ENCODE data around the gene TMEM72. TPM values are rescaled to one million over a fixed set of nuclear protein-coding genes. Genes with fewer than 3 reads are reported as not detected.

Gene TMEM72
- total and polyA plus RNA-seq, 3 experiments from 2014 or later = not detected

- Mint-ChIP-seq H3K27me3 (peaks cover 0 to 24% of the 10 kb centered on the region in 2 donors), H3K9me3 (no peaks in the 10 kb centered on the region), H3K36me3 (no peaks in the 10 kb centered on the region), H3K27ac (no peak overlapping the region), H3K4me3 (no peak overlapping the region), H3K4me1 (no peaks in the 10 kb centered on the region)
- ChIA-PET CTCF (no interaction called here), POLR2A (no interaction called here)
- Histone ChIP-seq H3K27ac (ENCODE audit: low read depth, low read length) (no peak overlapping the region), H3K27me3 (ENCODE audit: insufficient read depth, low read length, poor library complexity, severe bottlenecking) (no peaks in the 10 kb centered on the region), H3K36me3 (ENCODE audit: insufficient read depth, low read length) (no peaks in the 10 kb centered on the region), H3K4me1 (ENCODE audit: insufficient read depth, low read length) (no peaks in the 10 kb centered on the region), H3K4me3 (ENCODE audit: low read length) (no peak overlapping the region), H3K9me3 (ENCODE audit: low read length) (no peaks in the 10 kb centered on the region)
- DNase-seq = no peak
These were observed 4.7 kb upstream of the TMEM72 start for GRCh38 chr10:44906486-44906885.

GRCh38 chr10:44907556-44907955, 3.6 kb upstream of the TMEM72 start:
- peaks cover 0 to 18% of the 10 kb centered on the region in 2 donors for H3K27me3 Mint-ChIP-seq
- ChIA-PET POLR2A (no interaction called here), CTCF (no interaction called here)
- H3K9me3 Mint-ChIP-seq = no peaks in the 10 kb centered on the region
- Histone ChIP-seq H3K4me3 (ENCODE audit: low read length) (no peak overlapping the region), H3K4me1 (ENCODE audit: insufficient read depth, low read length) (no peaks in the 10 kb centered on the region), H3K27me3 (ENCODE audit: insufficient read depth, low read length, poor library complexity, severe bottlenecking) (no peaks in the 10 kb centered on the region), H3K27ac (ENCODE audit: low read depth, low read length) (no peak overlapping the region), H3K36me3 (ENCODE audit: insufficient read depth, low read length) (no peaks in the 10 kb centered on the region), H3K9me3 (ENCODE audit: low read length) (no peaks in the 10 kb centered on the region)
- no peak overlapping the region for H3K27ac Mint-ChIP-seq
- no peak for DNase-seq
- H3K4me3 Mint-ChIP-seq = no peak overlapping the region
- no peaks in the 10 kb centered on the region for H3K36me3 Mint-ChIP-seq
- H3K4me1 Mint-ChIP-seq = no peaks in the 10 kb centered on the region

- CTCF ChIA-PET = no interaction called here
- Histone ChIP-seq H3K36me3 (ENCODE audit: insufficient read depth, low read length) (no peaks in the 10 kb centered on the region), H3K4me3 (ENCODE audit: low read length) (no peak overlapping the region), H3K27ac (ENCODE audit: low read depth, low read length) (no peak overlapping the region), H3K4me1 (ENCODE audit: insufficient read depth, low read length) (peaks cover 6% of the 10 kb centered on the region), H3K27me3 (ENCODE audit: insufficient read depth, low read length, poor library complexity, severe bottlenecking) (no peaks in the 10 kb centered on the region), H3K9me3 (ENCODE audit: low read length) (no peaks in the 10 kb centered on the region)
- Mint-ChIP-seq H3K9me3 (no peaks in the 10 kb centered on the region), H3K4me3 (no peak overlapping the region), H3K36me3 (no peaks in the 10 kb centered on the region), H3K4me1 (peaks cover 2 to 4% (median 3%) of the 10 kb centered on the region in 3 donors), H3K27ac (no peak overlapping the region), H3K27me3 (peaks cover 0 to 17% of the 10 kb centered on the region in 2 donors)
- DNase-seq = no peak
- POLR2A ChIA-PET = no interaction called here
These were observed 2.9 kb upstream of the TMEM72 start for GRCh38 chr10:44908066-44908749.

GRCh38 chr10:44908936-44909630, 2.1 kb upstream of the TMEM72 start:
- H3K27me3 Mint-ChIP-seq = peaks cover 0 to 17% of the 10 kb centered on the region in 2 donors
- DNase-seq = no peak
- no peaks in the 10 kb centered on the region for H3K9me3 Mint-ChIP-seq
- H3K27me3 ChIP-seq (ENCODE audit: insufficient read depth, low read length, poor library complexity, severe bottlenecking) = no peaks in the 10 kb centered on the region
- peak overlapping the region in 1 of 8 donors; percentile 28 for H3K27ac Mint-ChIP-seq
- H3K4me1 Mint-ChIP-seq = peaks cover 11 to 13% (median 12%) of the 10 kb centered on the region in 3 donors
- no peak overlapping the region for H3K27ac ChIP-seq (ENCODE audit: low read depth, low read length)
- H3K9me3 ChIP-seq (ENCODE audit: low read length) = no peaks in the 10 kb centered on the region
- ChIA-PET CTCF (no interaction called here), POLR2A (no interaction called here)
- peaks cover 14% of the 10 kb centered on the region for H3K4me1 ChIP-seq (ENCODE audit: insufficient read depth, low read length)
- no peak overlapping the region for H3K4me3 ChIP-seq (ENCODE audit: low read length)
- H3K36me3 ChIP-seq (ENCODE audit: insufficient read depth, low read length) = no peaks in the 10 kb centered on the region
- no peaks in the 10 kb centered on the region for H3K36me3 Mint-ChIP-seq
- H3K4me3 Mint-ChIP-seq = no peak overlapping the region

DNA sequence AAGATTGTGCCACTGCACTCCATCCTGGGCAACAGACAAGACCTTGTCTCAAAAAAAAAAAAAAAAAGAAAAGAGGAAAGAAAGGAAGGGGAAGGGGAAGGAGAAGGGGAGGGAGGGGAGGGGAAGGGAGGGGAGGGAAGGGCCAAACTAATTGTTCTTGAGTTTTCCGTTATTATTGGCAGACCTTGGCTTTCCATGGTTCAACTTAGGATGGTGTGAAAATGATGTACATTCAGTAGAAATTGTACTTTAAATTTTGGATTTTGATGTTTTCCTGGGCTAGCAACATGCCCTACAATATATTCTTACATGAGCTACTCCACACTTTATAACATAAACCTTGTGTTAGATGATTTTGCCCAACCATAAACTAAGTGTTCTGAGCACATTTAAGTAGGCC, 1.2 kb upstream of the TMEM72 start:
- POLR2A ChIA-PET = no interaction called here
- Mint-ChIP-seq H3K4me3 (no peak overlapping the region), H3K27me3 (peaks cover 0 to 17% of the 10 kb centered on the region in 2 donors), H3K4me1 (peaks cover 11 to 16% (median 14%) of the 10 kb centered on the region in 3 donors), H3K9me3 (no peaks in the 10 kb centered on the region), H3K27ac (no peak overlapping the region), H3K36me3 (no peaks in the 10 kb centered on the region)
- Histone ChIP-seq H3K4me3 (ENCODE audit: low read length) (no peak overlapping the region), H3K4me1 (ENCODE audit: insufficient read depth, low read length) (peaks cover 17% of the 10 kb centered on the region), H3K27ac (ENCODE audit: low read depth, low read length) (no peak overlapping the region), H3K36me3 (ENCODE audit: insufficient read depth, low read length) (no peaks in the 10 kb centered on the region), H3K9me3 (ENCODE audit: low read length) (no peaks in the 10 kb centered on the region), H3K27me3 (ENCODE audit: insufficient read depth, low read length, poor library complexity, severe bottlenecking) (no peaks in the 10 kb centered on the region)
- CTCF ChIA-PET = no interaction called here
- no peak for DNase-seq

GRCh38 chr10:44910602-44911001, 535 bp upstream of the TMEM72 start:
- Mint-ChIP-seq H3K27me3 (peaks cover 0 to 17% of the 10 kb centered on the region in 2 donors), H3K4me1 (peaks cover 11 to 16% (median 14%) of the 10 kb centered on the region in 3 donors), H3K27ac (no peak overlapping the region), H3K36me3 (no peaks in the 10 kb centered on the region), H3K9me3 (no peaks in the 10 kb centered on the region), H3K4me3 (no peak overlapping the region)
- no peak for DNase-seq
- Histone ChIP-seq H3K4me1 (ENCODE audit: insufficient read depth, low read length) (peaks cover 17% of the 10 kb centered on the region), H3K36me3 (ENCODE audit: insufficient read depth, low read length) (no peaks in the 10 kb centered on the region), H3K4me3 (ENCODE audit: low read length) (no peak overlapping the region), H3K27ac (ENCODE audit: low read depth, low read length) (no peak overlapping the region), H3K27me3 (ENCODE audit: insufficient read depth, low read length, poor library complexity, severe bottlenecking) (no peaks in the 10 kb centered on the region), H3K9me3 (ENCODE audit: low read length) (no peaks in the 10 kb centered on the region)
- ChIA-PET POLR2A (no interaction called here), CTCF (no interaction called here)

- H3K4me1 Mint-ChIP-seq = peaks cover 11 to 16% (median 14%) of the 10 kb centered on the region in 3 donors
- Histone ChIP-seq H3K9me3 (ENCODE audit: low read length) (no peaks in the 10 kb centered on the region), H3K36me3 (ENCODE audit: insufficient read depth, low read length) (no peaks in the 10 kb centered on the region), H3K4me3 (ENCODE audit: low read length) (no peak overlapping the region), H3K27me3 (ENCODE audit: insufficient read depth, low read length, poor library complexity, severe bottlenecking) (no peaks in the 10 kb centered on the region), H3K4me1 (ENCODE audit: insufficient read depth, low read length) (peaks cover 17% of the 10 kb centered on the region), H3K27ac (ENCODE audit: low read depth, low read length) (no peak overlapping the region)
- peak overlapping the region in 1 of 8 donors; percentile 19 for H3K27ac Mint-ChIP-seq
- no peaks in the 10 kb centered on the region for H3K9me3 Mint-ChIP-seq
- no peak overlapping the region for H3K4me3 Mint-ChIP-seq
- CTCF ChIA-PET = interaction anchor here (1.9 kb wide), 1 partner anchor 21 kb away, joined by 5 read pairs; no protein-coding TSS in a partner anchor
- POLR2A ChIA-PET = no interaction called here
- peaks cover 3 to 22% of the 10 kb centered on the region in 2 donors for H3K27me3 Mint-ChIP-seq
- H3K36me3 Mint-ChIP-seq = no peaks in the 10 kb centered on the region
- no peak for DNase-seq
These were observed 814 bp downstream of the TMEM72 start for GRCh38 chr10:44911951-44912350.

DNA sequence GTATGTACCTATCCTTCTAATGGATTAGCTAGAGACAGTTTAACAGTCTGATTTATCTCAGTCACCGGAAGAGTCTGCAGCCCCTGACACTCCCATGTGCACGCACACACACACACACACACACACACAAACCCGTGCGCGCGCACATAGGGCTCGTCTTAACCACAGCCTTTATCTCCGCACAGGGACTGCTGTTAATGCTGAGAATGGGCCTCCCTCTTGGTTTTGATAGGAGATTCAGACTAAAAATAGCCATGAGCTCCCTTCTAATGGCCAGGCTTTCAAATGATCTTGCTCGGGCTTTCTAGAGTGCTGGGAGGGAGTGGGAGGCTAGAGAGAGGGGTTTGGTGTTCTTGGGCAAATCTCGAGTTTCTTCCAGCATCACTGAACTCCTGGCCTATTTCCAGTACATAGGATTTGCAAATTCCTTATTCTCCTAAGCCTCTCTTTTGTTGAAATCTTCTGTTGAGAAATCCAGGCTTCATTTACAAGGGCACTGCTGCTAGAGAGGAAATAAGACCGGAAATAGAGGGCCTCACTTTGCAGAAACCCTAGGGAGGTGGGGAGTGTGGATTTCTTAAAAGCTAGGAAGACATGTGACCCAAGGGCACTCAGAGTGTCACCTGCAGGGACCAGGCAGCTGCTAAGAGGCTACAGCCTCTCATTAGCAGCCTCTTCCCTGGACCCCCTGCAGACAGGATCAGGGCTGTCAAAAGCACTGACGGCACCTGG, 2.4 kb downstream of the TMEM72 start:
- H3K9me3 Mint-ChIP-seq = no peaks in the 10 kb centered on the region
- POLR2A ChIA-PET = no interaction called here
- no peaks in the 10 kb centered on the region for H3K27me3 ChIP-seq (ENCODE audit: insufficient read depth, low read length, poor library complexity, severe bottlenecking)

More for the DNA sequence above, 2.4 kb downstream of the TMEM72 start:
- peaks cover 11 to 16% (median 14%) of the 10 kb centered on the region in 3 donors for H3K4me1 Mint-ChIP-seq
- no peaks in the 10 kb centered on the region for H3K36me3 Mint-ChIP-seq
- H3K27ac ChIP-seq (ENCODE audit: low read depth, low read length) = no peak overlapping the region
- H3K36me3 ChIP-seq (ENCODE audit: insufficient read depth, low read length) = no peaks in the 10 kb centered on the region
- DNase-seq = peak in 1 of 5 donors; percentile 40
- H3K27me3 Mint-ChIP-seq = peaks cover 8 to 16% of the 10 kb centered on the region in 2 donors
- peak overlapping the region in 4 of 8 donors; percentile 8 to 54 (median 40) for H3K27ac Mint-ChIP-seq
- H3K4me3 Mint-ChIP-seq = peak overlapping the region in 2 of 7 donors; percentile 23 to 46
- H3K9me3 ChIP-seq (ENCODE audit: low read length) = no peaks in the 10 kb centered on the region
- no peak overlapping the region for H3K4me3 ChIP-seq (ENCODE audit: low read length)
- CTCF ChIA-PET = no interaction called here
- peaks cover 17% of the 10 kb centered on the region for H3K4me1 ChIP-seq (ENCODE audit: insufficient read depth, low read length)
